Measurements from ENCODE around the gene DNAJB1. TPM values are rescaled to one million over a fixed set of nuclear protein-coding genes. Genes with fewer than 3 reads are reported as not detected.

DNAJB1 gene
- total RNA-seq, 2 donors from 2014 or later = 62.5 to 64.1 TPM

Other genes starting within 250 kb of the DNAJB1 start
- gene ADGRE5, start 137.0 kb downstream of the DNAJB1 start, total RNA-seq = 100 to 1,000 TPM; 316 to 369 TPM
- 100 to 1,000 TPM; 225 to 236 TPM for gene DDX39A, start 99.1 kb downstream of the DNAJB1 start, total RNA-seq
- 100 to 1,000 TPM; 239 to 278 TPM for gene PKN1, start 85.1 kb downstream of the DNAJB1 start, total RNA-seq
- under 1 TPM; 0.38 to 0.39 TPM for gene PTGER1, start 43.0 kb downstream of the DNAJB1 start, total RNA-seq
- gene GIPC1, start 22.3 kb downstream of the DNAJB1 start, total RNA-seq = 10 to 100 TPM; 24.1 to 28.6 TPM
- 100 to 1,000 TPM; 105 to 106 TPM for gene TECR, start 11.2 kb upstream of the DNAJB1 start, total RNA-seq
- gene NDUFB7, start 53.7 kb upstream of the DNAJB1 start, total RNA-seq = 10 to 100 TPM; 78.5 to 87.0 TPM
- under 1 TPM; 0.29 to 0.46 TPM for gene CLEC17A, start 64.7 kb upstream of the DNAJB1 start, total RNA-seq
- not detected for gene ADGRE3, start 156.4 kb upstream of the DNAJB1 start, total RNA-seq
- gene ZNF333, start 171.7 kb upstream of the DNAJB1 start, total RNA-seq = 10 to 100 TPM; 17.3 to 27.5 TPM